NCI-H2196 (cell line): ENCODE measurements around the gene CDH9.
"Not testable (repeated sequence)": the region's sequence is repeated elsewhere in the genome, so short reads cannot be mapped to it uniquely, and the experiment has no call there.

Source experiments
- DNase-seq: peaks from one replicate; lab custom pipeline; 2025; ENCODE audit not compliant: unreplicated experiment; lab: John Stamatoyannopoulos, UW

CDH9 gene

GRCh38 chr5:26948921-26949320 is 89.5 kb downstream of the CDH9 start:
- DNase-seq = no peak

GRCh38 chr5:26945901-26946300 is 92.5 kb downstream of the CDH9 start:
- DNase-seq = no peak

GRCh38 chr5:26942481-26942880 is 95.9 kb downstream of the CDH9 start:
- no peak for DNase-seq

DNA sequence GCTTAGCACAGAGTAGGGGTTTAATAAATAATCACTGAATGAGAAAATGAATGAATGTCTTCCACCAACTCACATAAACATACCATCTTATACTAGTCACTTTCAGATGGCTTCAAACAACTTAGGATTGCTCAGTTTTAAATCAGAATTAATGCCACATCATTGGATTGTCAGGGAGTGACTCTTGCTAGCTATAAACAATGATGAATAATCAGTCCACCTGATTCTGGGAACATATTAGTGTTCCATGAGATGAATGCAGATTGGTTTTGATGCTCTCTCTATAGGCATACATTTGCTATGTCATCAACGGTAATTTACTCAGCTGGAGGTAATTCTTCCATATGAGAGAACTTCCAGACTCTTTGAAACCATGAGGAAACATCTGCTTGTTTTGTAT is 97.4 kb downstream of the CDH9 start:
- DNase-seq = no peak

- no peak for DNase-seq
These were observed 106.1 kb downstream of the CDH9 start for GRCh38 chr5:26932238-26932637.

DNA sequence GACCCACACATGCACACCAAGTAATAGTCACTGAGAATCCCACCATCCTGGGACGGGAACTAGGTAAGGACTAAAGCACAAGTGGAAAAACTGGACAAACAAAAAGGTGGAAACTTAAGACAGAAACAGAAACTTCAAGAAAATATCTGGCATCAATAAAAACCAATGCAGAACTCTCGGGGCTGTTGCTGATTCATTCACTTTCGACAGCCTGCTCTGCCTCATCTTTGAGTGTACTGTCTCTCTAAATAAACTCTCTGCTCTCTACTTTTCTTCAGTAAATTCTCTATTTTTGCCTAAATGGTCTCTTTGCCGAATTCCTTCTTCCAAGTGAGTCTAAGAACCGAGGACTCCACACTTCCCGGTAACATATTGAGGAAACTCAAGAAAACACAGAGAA is 116.9 kb downstream of the CDH9 start:
- no peak for DNase-seq

DNA sequence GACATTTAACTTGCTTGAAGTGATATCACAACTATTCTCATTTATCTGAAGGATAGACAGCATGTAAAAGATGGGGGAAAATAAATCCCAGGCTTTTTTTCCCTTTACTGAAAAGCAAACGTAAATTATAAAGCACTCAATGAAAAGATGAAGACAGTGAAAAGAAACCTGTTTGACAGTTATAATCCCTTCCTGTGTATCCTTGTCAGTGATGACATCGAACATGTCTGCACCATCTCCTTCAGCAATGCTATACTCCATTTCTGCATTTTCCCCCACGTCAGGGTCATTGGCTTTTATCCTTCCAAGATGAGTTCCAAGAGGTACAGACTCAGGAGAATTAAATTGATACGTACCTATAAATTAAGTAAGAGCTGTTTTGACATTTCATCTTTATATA is 134.9 kb downstream of the CDH9 start:
- DNase-seq = no peak

GRCh38 chr5:26894719-26895263 is 143.6 kb downstream of the CDH9 start:
- DNase-seq = no peak

DNA sequence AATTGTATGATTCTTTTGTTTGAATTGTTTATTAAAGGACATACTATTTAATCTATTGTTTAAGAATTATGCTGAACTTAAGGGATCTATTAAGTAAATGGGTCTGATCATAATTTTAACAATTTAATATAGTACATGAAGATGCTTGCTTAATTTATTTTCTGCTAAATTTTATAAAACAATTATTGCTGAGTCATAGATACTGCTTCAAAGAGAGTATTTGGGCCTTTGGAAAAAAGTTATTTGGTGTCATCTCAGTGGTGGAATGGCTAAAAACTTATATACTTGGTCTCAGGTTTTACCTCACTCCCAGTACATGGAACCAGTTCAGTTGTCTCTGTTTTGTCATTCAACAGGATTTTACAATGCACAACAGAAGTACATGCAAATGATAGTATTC is 145.3 kb downstream of the CDH9 start:
- DNase-seq = no peak

DNA sequence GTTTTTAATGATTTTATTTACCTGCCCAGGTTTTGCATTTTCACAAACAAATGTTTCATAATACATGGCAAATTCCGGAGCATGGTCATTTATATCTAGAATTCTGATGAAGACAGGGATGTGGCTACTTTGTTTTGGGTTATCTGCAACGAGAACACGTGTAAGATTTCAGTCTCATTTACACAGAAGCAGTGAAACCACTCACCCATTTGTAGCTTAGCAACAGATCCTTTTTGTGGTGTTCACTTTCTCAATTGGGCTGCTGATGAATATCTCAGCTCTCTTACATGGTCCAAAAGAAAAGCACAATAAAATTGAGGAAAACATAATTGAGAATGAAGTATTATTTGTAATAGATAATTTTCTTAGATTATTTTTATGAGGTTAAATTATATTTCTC is 148.6 kb downstream of the CDH9 start:
- peak; percentile 62 for DNase-seq

- DNase-seq = no peak
These were observed 153.9 kb downstream of the CDH9 start for GRCh38 chr5:26884481-26884880.

- no peak for DNase-seq
These were observed 155.0 kb downstream of the CDH9 start for GRCh38 chr5:26883375-26883774.

- no peak for DNase-seq
These were observed 156.5 kb downstream of the CDH9 start for GRCh38 chr5:26881901-26882300.

DNA sequence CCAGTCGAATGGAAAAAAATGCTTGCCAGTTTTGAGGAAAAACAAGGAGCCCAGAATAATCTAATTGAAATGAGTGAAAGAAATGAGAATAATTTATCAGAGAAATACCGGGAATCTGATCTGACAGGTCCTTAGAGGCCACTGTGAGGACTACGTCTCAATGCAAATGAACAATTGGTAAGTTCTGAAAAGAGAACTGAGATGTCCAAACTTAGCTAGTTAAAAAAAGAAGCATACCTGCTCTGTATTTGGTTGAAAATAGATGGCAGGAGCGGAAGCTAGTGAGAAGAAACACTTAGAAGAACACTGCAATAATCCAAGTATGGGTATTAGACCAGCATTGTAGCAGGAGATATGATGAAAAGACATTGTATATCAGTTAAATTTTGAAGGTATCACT is 161.2 kb downstream of the CDH9 start:
- DNase-seq = no peak

DNA sequence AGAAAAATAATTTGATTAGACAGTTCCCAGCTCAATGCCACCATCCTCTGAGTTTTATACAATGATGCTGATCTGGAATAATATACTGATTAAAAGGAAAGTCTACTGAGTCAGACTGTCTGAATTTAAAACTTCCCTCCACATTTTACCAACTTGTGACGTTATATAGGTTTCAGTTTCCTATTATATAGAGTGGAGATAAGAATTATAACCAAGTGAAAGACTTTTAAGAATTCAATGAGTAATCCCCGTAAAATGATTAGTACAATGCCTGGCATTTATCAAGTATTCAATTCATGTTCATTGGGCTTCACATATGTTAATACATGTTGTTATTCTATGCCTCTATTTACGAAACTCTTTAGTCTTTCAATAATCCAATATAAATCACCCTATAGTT is 166.0 kb downstream of the CDH9 start:
- DNase-seq = no peak

- DNase-seq = no peak
These were observed 168.6 kb downstream of the CDH9 start for GRCh38 chr5:26869781-26870180.

DNA sequence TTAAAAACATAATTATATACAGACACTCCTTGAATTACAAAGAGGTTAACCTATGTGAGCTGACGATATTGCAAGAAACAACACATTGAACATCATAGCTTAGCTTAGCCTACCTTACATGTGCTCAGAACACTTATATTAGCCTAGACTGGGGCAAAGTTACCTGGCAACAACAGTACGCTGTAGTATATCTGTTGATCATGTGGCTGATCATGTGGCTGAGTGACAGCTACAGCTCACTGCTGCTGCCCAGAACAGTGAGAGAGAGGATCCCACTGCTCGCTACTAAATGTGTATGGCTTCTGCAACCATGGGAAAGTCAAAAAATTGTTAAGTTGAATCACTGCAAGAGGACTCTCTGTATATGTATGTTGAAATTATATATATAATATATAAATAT is 169.9 kb downstream of the CDH9 start:
- DNase-seq = no peak

GRCh38 chr5:26864061-26864460 is 174.3 kb downstream of the CDH9 start:
- DNase-seq = no peak

DNA sequence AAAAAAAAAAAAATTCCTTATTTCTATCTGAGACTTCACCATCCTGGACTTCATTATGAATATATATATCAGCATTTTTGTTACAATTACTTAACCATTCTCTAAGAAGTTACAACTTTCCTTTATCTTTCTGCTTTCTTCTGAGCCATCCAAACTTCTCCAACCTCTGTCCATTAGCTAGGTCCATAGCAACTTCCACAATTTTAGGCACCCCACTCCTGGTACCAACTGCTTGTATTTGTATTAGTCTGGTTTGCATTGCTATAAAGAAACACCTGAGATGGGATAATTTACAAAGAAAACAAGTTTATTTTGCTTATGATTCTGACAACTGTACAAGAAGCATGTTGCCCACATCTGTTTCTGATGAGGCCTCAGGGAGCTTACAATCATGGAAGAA is 182.1 kb downstream of the CDH9 start:
- no peak for DNase-seq

- DNase-seq = not testable (repeated sequence)
These were observed 185.9 kb downstream of the CDH9 start for GRCh38 chr5:26852450-26852849.

DNA sequence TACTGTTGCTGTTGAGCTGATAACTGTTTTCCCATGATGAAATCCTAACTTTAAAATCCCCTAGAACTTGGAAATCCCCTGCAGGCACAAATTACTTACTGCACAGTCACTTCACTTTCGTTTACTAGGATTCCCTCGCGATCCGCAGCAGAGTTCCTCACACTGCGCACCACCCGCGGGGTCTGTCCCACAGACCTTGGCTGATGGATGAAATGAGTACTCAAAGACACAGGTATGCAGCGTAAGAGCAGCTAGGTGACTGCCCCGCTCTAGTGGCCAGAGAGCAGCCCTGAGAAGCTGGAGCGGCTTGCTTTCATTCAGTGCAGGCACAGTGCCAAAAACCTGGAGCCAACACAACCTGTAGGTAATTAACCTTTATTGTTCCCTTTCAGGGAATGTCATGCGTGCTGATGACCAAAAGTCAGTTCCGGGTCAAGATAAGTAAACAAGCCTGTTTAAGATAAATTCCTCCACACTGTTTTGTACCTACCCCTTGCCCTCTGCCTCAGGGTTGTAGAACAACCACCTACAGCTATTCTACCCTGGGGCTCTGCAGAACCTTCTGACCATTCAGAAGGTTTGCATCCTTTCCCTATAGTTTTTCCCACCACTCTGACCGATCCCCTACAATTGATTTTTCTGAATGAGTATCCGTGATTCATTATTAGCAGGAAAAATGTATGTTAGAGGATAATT is 191.2 kb downstream of the CDH9 start:
- no peak for DNase-seq

GRCh38 chr5:26843677-26844076 is 194.7 kb downstream of the CDH9 start:
- DNase-seq = no peak

GRCh38 chr5:26833596-26833995 is 204.8 kb downstream of the CDH9 start:
- no peak for DNase-seq
